ENCODE results near the gene PRDX4.
A peak's percentile ranks its signal among the peaks of the same experiment; 100 is the strongest.

Gene PRDX4

GRCh38 chrX:23633834-23634580 lies 33.3 kb upstream of the PRDX4 start:
- DNase-seq (ENCODE audit: low read depth, low spot score), result no peak
- in situ Hi-C loops (cut with HindIII; ENCODE audit: low sequenced_read_pairs), result no loop called here
- TF ChIP-seq CTCF (IDR thresholded peaks at IDR 0.05; ENCODE audit: low read depth, low read length), result peak; percentile 15
- no peak overlapping the region for H3K4me3 ChIP-seq (ENCODE audit: low read depth, low read length)

GRCh38 chrX:23637187-23637586 lies 30.1 kb upstream of the PRDX4 start:
- TF ChIP-seq CTCF (IDR thresholded peaks at IDR 0.05; ENCODE audit: low read depth, low read length), result peak; percentile 24
- no peak for DNase-seq (ENCODE audit: low read depth, low spot score)
- no peak overlapping the region for H3K4me3 ChIP-seq (ENCODE audit: low read depth, low read length)
- in situ Hi-C loops (cut with HindIII; ENCODE audit: low sequenced_read_pairs), result no loop called here

- in situ Hi-C loops (cut with HindIII; ENCODE audit: low sequenced_read_pairs), result no loop called here
- DNase-seq (ENCODE audit: low read depth, low spot score), result no peak
- no peak overlapping the region for H3K4me3 ChIP-seq (ENCODE audit: low read depth, low read length)
Observed at GRCh38 chrX:23643020-23643419, 24.3 kb upstream of the PRDX4 start.

GRCh38 chrX:23644744-23645143 lies 22.5 kb upstream of the PRDX4 start:
- in situ Hi-C loops (cut with HindIII; ENCODE audit: low sequenced_read_pairs), result no loop called here
- no peak overlapping the region for H3K4me3 ChIP-seq (ENCODE audit: low read depth, low read length)
- no peak for DNase-seq (ENCODE audit: low read depth, low spot score)
- no peak for TF ChIP-seq CTCF (IDR thresholded peaks at IDR 0.05; ENCODE audit: low read depth, low read length)

More at GRCh38 chrX:23643020-23643419, 24.3 kb upstream of the PRDX4 start:
- no peak for TF ChIP-seq CTCF (IDR thresholded peaks at IDR 0.05; ENCODE audit: low read depth, low read length)

GRCh38 chrX:23656091-23656490 lies 11.2 kb upstream of the PRDX4 start:
- in situ Hi-C loops (cut with HindIII; ENCODE audit: low sequenced_read_pairs), result no loop called here
- no peak for TF ChIP-seq CTCF (IDR thresholded peaks at IDR 0.05; ENCODE audit: low read depth, low read length)
- DNase-seq (ENCODE audit: low read depth, low spot score), result no peak
- no peak overlapping the region for H3K4me3 ChIP-seq (ENCODE audit: low read depth, low read length)

GRCh38 chrX:23656684-23657083 lies 10.6 kb upstream of the PRDX4 start:
- no peak overlapping the region for H3K4me3 ChIP-seq (ENCODE audit: low read depth, low read length)
- DNase-seq (ENCODE audit: low read depth, low spot score), result no peak
- no peak for TF ChIP-seq CTCF (IDR thresholded peaks at IDR 0.05; ENCODE audit: low read depth, low read length)
- in situ Hi-C loops (cut with HindIII; ENCODE audit: low sequenced_read_pairs), result no loop called here
